ENCODE data around the gene HNRNPM.
"Not testable (repeated sequence)": the region's sequence is repeated elsewhere in the genome, so short reads cannot be mapped to it uniquely, and the experiment has no call there.

The HNRNPM gene

GRCh38 chr19:8513036-8513686 lies 68.4 kb downstream of the HNRNPM start:
- DNase-seq (ENCODE audit: low read depth) = no peak

GRCh38 chr19:8513687-8514504 lies 69.1 kb downstream of the HNRNPM start, which contains the start of gene ZNF414:
TSS of gene ZNF414 (minus strand) at chr19:8514167. CDS start at chr19:8514046, 121 bp downstream.
- peak; percentile 95 for DNase-seq (ENCODE audit: low read depth)

- not testable (repeated sequence) for DNase-seq (ENCODE audit: low read depth)
These were observed 69.8 kb downstream of the HNRNPM start for GRCh38 chr19:8514505-8515009.

GRCh38 chr19:8515317-8515716 lies 70.5 kb downstream of the HNRNPM start:
- peak; percentile 41 for DNase-seq (ENCODE audit: low read depth)

GRCh38 chr19:8517551-8518442 lies 73.0 kb downstream of the HNRNPM start:
- peak; percentile 32 for DNase-seq (ENCODE audit: low read depth)

- DNase-seq (ENCODE audit: low read depth) = no peak
These were observed 73.8 kb downstream of the HNRNPM start for GRCh38 chr19:8518536-8518935.

- DNase-seq (ENCODE audit: low read depth) = no peak
These were observed 74.6 kb downstream of the HNRNPM start for GRCh38 chr19:8519388-8519787.

GRCh38 chr19:8525401-8525684 lies 80.6 kb downstream of the HNRNPM start:
- DNase-seq (ENCODE audit: low read depth) = no peak

- DNase-seq (ENCODE audit: low read depth) = no peak
These were observed 81.7 kb downstream of the HNRNPM start for GRCh38 chr19:8526345-8527091.

GRCh38 chr19:8528500-8528899 lies 83.7 kb downstream of the HNRNPM start:
- no peak for DNase-seq (ENCODE audit: low read depth)

- DNase-seq (ENCODE audit: low read depth) = no peak
These were observed 84.7 kb downstream of the HNRNPM start for GRCh38 chr19:8529369-8530006.

GRCh38 chr19:8530061-8530679 lies 85.4 kb downstream of the HNRNPM start:
- no peak for DNase-seq (ENCODE audit: low read depth)

- no peak for DNase-seq (ENCODE audit: low read depth)
These were observed 86.7 kb downstream of the HNRNPM start for GRCh38 chr19:8531470-8531869.

- DNase-seq (ENCODE audit: low read depth) = no peak
These were observed 87.5 kb downstream of the HNRNPM start for GRCh38 chr19:8532225-8532624.

GRCh38 chr19:8536282-8536681 lies 91.5 kb downstream of the HNRNPM start:
- no peak for DNase-seq (ENCODE audit: low read depth)

- no peak for DNase-seq (ENCODE audit: low read depth)
These were observed 92.3 kb downstream of the HNRNPM start for GRCh38 chr19:8537099-8537498.

All from activated gamma-delta T cell treated with anti-CD3 and anti-CD28 coated beads, Interleukin-2, amount 50 U/mL, for 16 hours (primary cell).